CD14-positive monocyte (primary cell): ENCODE measurements around the gene AGAP1. TPM values are rescaled to one million over a fixed set of nuclear protein-coding genes. Genes with fewer than 3 reads are reported as not detected.

Source experiments
- DNase-seq, 3 donors: peaks; one replicate each; pipeline ENCODE4 v3.0.0-alpha.2; 2011 to 2022
- H2AFZ ChIP-seq: 2 replicates; pipeline ENCODE4 v1.6.0; 2012; ENCODE audit warnings: mild to moderate bottlenecking, low read depth, low read length, inconsistent platforms; ENCODE audit not compliant: insufficient read depth, poor library complexity, severe bottlenecking
- H3K27ac ChIP-seq, 2 donors: 1 replicate in 1 of 2; 2 replicates in 1 of 2; pipeline ENCODE4 v1.5.1; 2012 to 2013; ENCODE audit warnings: low read length in 2 of 2, control low read depth in 1 of 2, inconsistent platforms in 1 of 2, low read depth in 1 of 2, mild to moderate bottlenecking in 1 of 2
- H3K27me3 ChIP-seq, 2 donors: one replicate each; pipeline versions ENCODE4 v1.6.0 to v1.6.1; 2011 to 2013; ENCODE audit warnings: low read length in 2 of 2; ENCODE audit not compliant: control insufficient read depth in 2 of 2, insufficient read depth in 2 of 2
- H3K36me3 ChIP-seq, 2 donors: replicated peaks in 1 of 2; 1 replicate in 1 of 2; 2 replicates in 1 of 2; pipeline versions ENCODE4 v1.5.1 to v1.6.1; 2012 to 2013; ENCODE audit warnings: low read length in 2 of 2, control low read depth in 1 of 2, inconsistent platforms in 1 of 2, mild to moderate bottlenecking in 1 of 2; ENCODE audit not compliant: insufficient read depth in 2 of 2, control insufficient read depth in 1 of 2
- H3K4me1 ChIP-seq, 2 donors: 1 replicate in 1 of 2; 2 replicates in 1 of 2; pipeline versions ENCODE4 v1.5.1 to v1.6.1; 2012 to 2013; ENCODE audit warnings: low read length in 2 of 2, control low read depth in 1 of 2, inconsistent platforms in 1 of 2, mild to moderate bottlenecking in 1 of 2, moderate library complexity in 1 of 2; ENCODE audit not compliant: insufficient read depth in 2 of 2, control insufficient read depth in 1 of 2
- H3K4me2 ChIP-seq: replicated peaks from 2 replicates; pipeline ENCODE3; 2012; ENCODE audit warnings: low read length, moderate library complexity, mild to moderate bottlenecking; ENCODE audit not compliant: poor library complexity, severe bottlenecking; ENCODE audit errors: extremely low read depth
- H3K4me3 ChIP-seq, 3 experiments: fragments of 200-600 bp in 1 of 3; sonication (generic) in 1 of 3; replicated peaks in 1 of 3; 1 replicate in 2 of 3; 2 replicates in 1 of 3; pipeline ENCODE4 v1.5.1; 2011 to 2013; ENCODE audit warnings: low read length in 3 of 3, mild to moderate bottlenecking in 3 of 3, control low read depth in 2 of 3, low read depth in 2 of 3, inconsistent platforms in 1 of 3, moderate library complexity in 1 of 3
- H3K79me2 ChIP-seq: 2 replicates; pipeline ENCODE4 v1.6.0; 2012; ENCODE audit warnings: mild to moderate bottlenecking, control low read depth, inconsistent platforms, low read length, moderate library complexity; ENCODE audit not compliant: insufficient read depth
- H3K9ac ChIP-seq: 2 replicates; pipeline ENCODE4 v1.6.0; 2017; ENCODE audit warnings: low read length, mild to moderate bottlenecking; ENCODE audit not compliant: insufficient read depth, poor library complexity, severe bottlenecking
- H3K9me3 ChIP-seq, 2 donors: replicated peaks in 1 of 2; 1 replicate in 1 of 2; 2 replicates in 1 of 2; pipeline versions ENCODE4 v1.5.1 to v1.6.1; 2012 to 2013; ENCODE audit warnings: low read length in 2 of 2, control low read depth in 1 of 2; ENCODE audit not compliant: control insufficient read depth in 1 of 2, insufficient read depth in 1 of 2
- H4K20me1 ChIP-seq: 2 replicates; pipeline ENCODE4 v1.6.0; 2012; ENCODE audit warnings: mild to moderate bottlenecking, low read length, control low read depth, moderate library complexity; ENCODE audit not compliant: insufficient read depth
- H3K27ac Mint-ChIP-seq, 7 donors: one replicate each; pipeline ENCODE4 v1.8.0; 2020; ENCODE audit warnings: mild to moderate bottlenecking in 7 of 7, mixed read lengths in 7 of 7, moderate library complexity in 6 of 7, inconsistent platforms in 2 of 7
- H3K27me3 Mint-ChIP-seq, 3 donors: one replicate each; pipeline ENCODE4 v1.8.0; 2021 to 2022; ENCODE audit warnings: low read depth in 3 of 3, mild to moderate bottlenecking in 3 of 3, mixed read lengths in 3 of 3, moderate library complexity in 3 of 3, inconsistent platforms in 1 of 3
- H3K36me3 Mint-ChIP-seq, 2 donors: one replicate each; pipeline ENCODE4 v1.8.0; 2020; ENCODE audit warnings: mixed read lengths in 2 of 2, inconsistent platforms in 1 of 2, mild to moderate bottlenecking in 1 of 2
- H3K4me1 Mint-ChIP-seq: one replicate; pipeline ENCODE4 v1.8.0; 2020; ENCODE audit warnings: mild to moderate bottlenecking, mixed read lengths
- H3K4me3 Mint-ChIP-seq, 2 donors: one replicate each; pipeline ENCODE4 v1.8.0; 2020; ENCODE audit warnings: mild to moderate bottlenecking in 2 of 2, mixed read lengths in 2 of 2, moderate library complexity in 1 of 2
- H3K9me3 Mint-ChIP-seq, 7 donors: one replicate each; pipeline ENCODE4 v1.8.0; 2020 to 2022; ENCODE audit warnings: mixed read lengths in 7 of 7, mild to moderate bottlenecking in 6 of 7, moderate library complexity in 6 of 7, inconsistent platforms in 2 of 7
- WGBS: methylation state at CpG from one replicate; pipeline ENCODE4 v1.1.5; 2013; ENCODE audit warnings: missing lambda C conversion rate; ENCODE audit not compliant: insufficient coverage; 5-methylcytosine and 5-hydroxymethylcytosine counted together
- intact Hi-C, 2 donors: fragments of 100-400 bp; cut with micrococcal nuclease; formaldehyde crosslinking; loops; one replicate each; pipeline versions ENCODE4 v1.15.0 to v1.15.1; 2023
- polyA plus RNA-seq, 3 donors: library from polyadenylated mRNA; depleted of rRNA in 1 of 3; unstranded in 2 of 3; stranded (reverse) in 1 of 3; fragments of 300-500 nt in 2 of 3; fragments of >200 nt in 1 of 3; fragmentation: Illumina TruSeq in 2 of 3; gene quantifications; 1 replicate in 2 of 3; 2 replicates in 1 of 3; pipeline ENCODE4 v1.2.3, GENCODE V29; 2012 to 2021
- TF ChIP-seq, protein P1 (sequence below): fragments of 200-600 bp; IDR thresholded peaks from one replicate; pipeline ENCODE4 v1.8.0; 2022; ENCODE audit warnings: antibody characterized with exemption, mild to moderate bottlenecking

Gene AGAP1
- polyA plus RNA-seq, 3 donors, result 0.12 TPM; not detected in 2

DNA sequence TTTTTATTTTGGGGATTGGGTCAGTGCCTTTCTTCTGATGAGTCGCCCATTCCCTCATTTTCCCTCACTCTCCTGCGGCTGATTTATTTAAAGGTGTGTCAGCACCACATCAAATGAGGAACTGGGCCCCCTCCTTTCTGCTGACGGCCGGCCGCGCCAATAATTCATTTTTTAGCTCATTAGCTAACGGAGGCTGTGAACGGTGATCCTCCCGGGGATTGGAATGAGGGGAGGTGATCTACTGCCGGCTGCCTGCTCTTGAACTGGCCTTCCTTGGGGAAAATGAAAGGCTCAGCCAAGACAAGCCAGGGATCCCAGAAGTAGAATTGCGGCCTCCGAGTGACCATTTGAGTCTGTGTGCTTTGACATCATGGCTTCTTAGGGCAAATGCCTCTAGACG is 620.1 kb downstream of the AGAP1 start:
- Mint-ChIP-seq H3K36me3 (no peaks in the 10 kb centered on the region), H3K27ac (no peak overlapping the region), H3K4me1 (no peaks in the 10 kb centered on the region), H3K9me3 (peaks cover 0 to 3% (median 0%) of the 10 kb centered on the region in 7 donors), H3K4me3 (no peak overlapping the region), H3K27me3 (peaks cover 2 to 21% (median 12%) of the 10 kb centered on the region in 3 donors)
- peaks cover 0 to 11% of the 10 kb centered on the region in 2 donors for H3K27me3 ChIP-seq
- no peak overlapping the region for H3K27ac ChIP-seq
- H3K4me1 ChIP-seq, result no peaks in the 10 kb centered on the region
- H3K9me3 ChIP-seq, result no peaks in the 10 kb centered on the region
- no peak overlapping the region for H3K4me3 ChIP-seq
- intact Hi-C loops, result no loop called here
- no peaks in the 10 kb centered on the region for H4K20me1 ChIP-seq
- H3K9ac ChIP-seq, result no peak overlapping the region
- no peak for DNase-seq
- no peak overlapping the region for H2AFZ ChIP-seq
- H3K36me3 ChIP-seq, result no peaks in the 10 kb centered on the region
- H3K4me2 ChIP-seq, result no peak overlapping the region
- no peaks in the 10 kb centered on the region for H3K79me2 ChIP-seq
- TF ChIP-seq, protein P1, sequence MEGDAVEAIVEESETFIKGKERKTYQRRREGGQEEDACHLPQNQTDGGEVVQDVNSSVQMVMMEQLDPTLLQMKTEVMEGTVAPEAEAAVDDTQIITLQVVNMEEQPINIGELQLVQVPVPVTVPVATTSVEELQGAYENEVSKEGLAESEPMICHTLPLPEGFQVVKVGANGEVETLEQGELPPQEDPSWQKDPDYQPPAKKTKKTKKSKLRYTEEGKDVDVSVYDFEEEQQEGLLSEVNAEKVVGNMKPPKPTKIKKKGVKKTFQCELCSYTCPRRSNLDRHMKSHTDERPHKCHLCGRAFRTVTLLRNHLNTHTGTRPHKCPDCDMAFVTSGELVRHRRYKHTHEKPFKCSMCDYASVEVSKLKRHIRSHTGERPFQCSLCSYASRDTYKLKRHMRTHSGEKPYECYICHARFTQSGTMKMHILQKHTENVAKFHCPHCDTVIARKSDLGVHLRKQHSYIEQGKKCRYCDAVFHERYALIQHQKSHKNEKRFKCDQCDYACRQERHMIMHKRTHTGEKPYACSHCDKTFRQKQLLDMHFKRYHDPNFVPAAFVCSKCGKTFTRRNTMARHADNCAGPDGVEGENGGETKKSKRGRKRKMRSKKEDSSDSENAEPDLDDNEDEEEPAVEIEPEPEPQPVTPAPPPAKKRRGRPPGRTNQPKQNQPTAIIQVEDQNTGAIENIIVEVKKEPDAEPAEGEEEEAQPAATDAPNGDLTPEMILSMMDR, result no peak
- 79% methylated on average over 7 of the region's 13 CpGs for WGBS

DNA sequence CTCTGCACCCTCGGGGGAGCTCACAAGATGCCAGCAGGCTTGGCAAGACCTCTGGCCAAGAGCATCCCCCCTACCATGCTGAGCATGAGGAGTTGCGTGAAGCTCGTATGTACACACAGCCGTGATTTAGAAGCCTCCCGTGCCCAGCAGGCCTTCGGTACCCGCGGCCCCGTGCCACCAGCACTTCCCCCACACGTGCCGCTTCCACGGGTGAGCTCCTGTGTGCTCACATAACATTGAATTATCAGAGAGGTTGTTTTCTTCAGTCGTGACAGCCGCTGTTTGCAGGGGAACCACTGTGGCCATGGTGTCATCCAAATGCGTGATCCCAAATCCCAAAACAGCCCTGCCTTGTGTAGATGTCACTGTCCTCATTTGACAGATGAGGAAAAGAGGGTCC is 621.1 kb downstream of the AGAP1 start:
- no peaks in the 10 kb centered on the region for H3K79me2 ChIP-seq
- no peak overlapping the region for H3K4me2 ChIP-seq
- no peaks in the 10 kb centered on the region for H3K4me1 ChIP-seq
- Mint-ChIP-seq H3K27me3 (peaks cover 3 to 25% (median 13%) of the 10 kb centered on the region in 3 donors), H3K36me3 (no peaks in the 10 kb centered on the region), H3K9me3 (peaks cover 0 to 3% (median 0%) of the 10 kb centered on the region in 7 donors), H3K4me3 (no peak overlapping the region), H3K27ac (no peak overlapping the region), H3K4me1 (no peaks in the 10 kb centered on the region)
- H3K4me3 ChIP-seq, result no peak overlapping the region
- no peak overlapping the region for H2AFZ ChIP-seq
- TF ChIP-seq, protein P1, result no peak
- no peak overlapping the region for H3K9ac ChIP-seq
- no peak overlapping the region for H3K27ac ChIP-seq
- H4K20me1 ChIP-seq, result no peaks in the 10 kb centered on the region
- no peak for DNase-seq
- intact Hi-C loops, result no loop called here
- no peaks in the 10 kb centered on the region for H3K9me3 ChIP-seq
- H3K36me3 ChIP-seq, result no peaks in the 10 kb centered on the region
- 89% methylated on average over 6 of the region's 15 CpGs for WGBS
- peaks cover 0 to 13% of the 10 kb centered on the region in 2 donors for H3K27me3 ChIP-seq
